Neural crest cell (in vitro differentiated cells): ENCODE results near the gene KMT2B. TPM values are rescaled to one million over a fixed set of nuclear protein-coding genes. Genes with fewer than 3 reads are reported as not detected.

ENCODE experiments used
- DNase-seq: peaks from one replicate; pipeline ENCODE4 v3.0.0; 2021; ENCODE audit warnings: low read depth, mixed read lengths, low spot score
- H3K27ac Mint-ChIP-seq: one replicate; pipeline ENCODE4 v1.8.0; 2021; ENCODE audit warnings: mild to moderate bottlenecking, mixed read lengths; ENCODE audit not compliant: unreplicated experiment
- H3K27me3 Mint-ChIP-seq: 2 replicates; pipeline ENCODE4 v1.8.0; 2021; ENCODE audit warnings: low read depth, mild to moderate bottlenecking, mixed read lengths
- H3K36me3 Mint-ChIP-seq: 2 replicates; pipeline ENCODE4 v1.8.0; 2021; ENCODE audit warnings: low read depth, mild to moderate bottlenecking, mixed read lengths
- H3K4me1 Mint-ChIP-seq: 2 replicates; pipeline ENCODE4 v1.8.0; 2021; ENCODE audit warnings: mixed read lengths
- H3K4me3 Mint-ChIP-seq: one replicate; pipeline ENCODE4 v1.8.0; 2021; ENCODE audit warnings: mild to moderate bottlenecking, mixed read lengths
- H3K9me3 Mint-ChIP-seq: 2 replicates; pipeline ENCODE4 v1.8.0; 2021; ENCODE audit warnings: mixed read lengths
- CTCF ChIP-seq: fragments of 200-600 bp; sonication (generic); conservative IDR thresholded peaks from 2 replicates; pipeline ENCODE4 v1.5.0; 2021; ENCODE audit warnings: antibody characterized with exemption, mild to moderate bottlenecking
- total RNA-seq: library from RNA; stranded (reverse); gene quantifications from 2 replicates; pipeline ENCODE4 v1.2.1, GENCODE V29; 2021

KMT2B gene
- total RNA-seq, 1 donor from 2014 or later = 60.1 TPM

- Mint-ChIP-seq H3K27me3 (no peaks in the 10 kb centered on the region), H3K9me3 (no peaks in the 10 kb centered on the region), H3K36me3 (peaks cover 13% of the 10 kb centered on the region), H3K4me1 (no peaks in the 10 kb centered on the region), H3K4me3 (peak overlapping the region; percentile 44), H3K27ac (no peak overlapping the region)
- no peak for TF ChIP-seq CTCF
- no peak for DNase-seq
Observed at GRCh38 chr19:35734889-35735288, 17.1 kb downstream of the KMT2B start.

DNA sequence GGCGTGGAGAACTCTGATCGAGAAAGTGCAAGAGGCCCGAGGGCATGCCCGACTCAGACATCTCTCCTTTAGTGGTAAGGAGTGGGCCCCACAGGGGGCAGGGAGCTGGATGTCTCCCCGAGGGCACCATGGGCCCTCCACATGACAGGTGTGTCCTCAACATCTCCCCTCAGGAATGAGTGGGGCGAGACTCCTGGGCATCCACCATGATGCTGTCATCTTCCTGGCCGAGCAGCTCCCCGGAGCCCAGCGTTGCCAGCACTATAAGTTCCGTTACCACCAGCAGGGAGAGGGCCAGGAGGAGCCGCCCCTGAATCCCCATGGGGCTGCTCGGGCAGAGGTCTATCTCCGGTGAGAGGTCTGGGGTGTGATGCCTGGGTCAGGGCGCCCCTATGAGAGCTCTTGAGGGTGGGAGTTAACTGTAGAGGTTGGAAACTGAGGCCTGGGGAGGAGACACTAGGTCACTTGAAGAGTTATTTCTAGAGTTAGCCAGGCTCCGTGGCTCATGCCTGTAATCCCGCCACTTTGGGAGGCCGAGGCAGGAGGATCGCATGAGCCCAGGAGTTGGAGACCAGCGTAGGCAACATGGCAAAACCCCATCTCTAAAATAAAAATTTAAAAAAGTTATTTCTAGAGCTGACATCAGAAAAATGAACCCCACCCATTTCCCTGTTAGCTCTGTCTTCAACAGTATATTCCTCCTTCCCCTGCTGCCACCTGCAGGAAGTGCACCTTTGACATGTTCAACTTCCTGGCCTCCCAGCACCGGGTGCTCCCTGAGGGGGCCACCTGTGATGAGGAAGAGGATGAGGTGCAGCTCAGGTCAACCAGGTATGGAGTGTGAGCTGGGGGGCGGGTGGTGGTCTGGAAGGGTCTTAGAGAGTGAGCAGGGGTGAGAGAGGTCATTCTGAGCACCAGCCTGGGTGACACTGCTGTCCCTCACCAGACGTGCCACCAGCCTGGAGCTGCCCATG, 19.4 kb downstream of the KMT2B start:
- Mint-ChIP-seq H3K4me3 (peak overlapping the region; percentile 61), H3K4me1 (peaks cover 11% of the 10 kb centered on the region), H3K27me3 (peaks cover 4% of the 10 kb centered on the region), H3K36me3 (peaks cover 9% of the 10 kb centered on the region), H3K27ac (no peak overlapping the region), H3K9me3 (no peaks in the 10 kb centered on the region)
- peak; percentile 34 for TF ChIP-seq CTCF
- DNase-seq = no peak

- TF ChIP-seq CTCF = no peak
- Mint-ChIP-seq H3K9me3 (no peaks in the 10 kb centered on the region), H3K4me1 (peaks cover 15% of the 10 kb centered on the region), H3K36me3 (peaks cover 10% of the 10 kb centered on the region), H3K4me3 (peak overlapping the region; percentile 89), H3K27ac (no peak overlapping the region), H3K27me3 (peaks cover 4% of the 10 kb centered on the region)
- no peak for DNase-seq
Observed at GRCh38 chr19:35738021-35738886, 20.5 kb downstream of the KMT2B start.

DNA sequence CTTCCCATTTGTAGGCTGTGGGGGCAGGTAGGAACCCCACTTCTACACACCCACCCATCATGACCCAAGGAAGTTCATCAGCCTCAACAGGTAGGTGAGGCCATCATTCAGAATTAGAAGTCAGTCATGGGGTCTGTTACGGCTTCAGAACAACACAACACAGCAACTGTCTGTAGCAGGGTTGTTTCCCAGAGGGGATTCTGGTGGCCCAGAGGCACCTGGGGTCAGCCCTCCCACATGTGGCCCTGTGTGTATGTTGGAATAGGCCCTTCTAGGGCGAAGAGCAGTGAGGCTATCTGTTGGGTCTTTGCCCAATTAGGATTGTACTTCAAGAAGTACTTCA, 21.1 kb downstream of the KMT2B start:
- Mint-ChIP-seq H3K9me3 (no peaks in the 10 kb centered on the region), H3K4me1 (peaks cover 15% of the 10 kb centered on the region), H3K27me3 (peaks cover 4% of the 10 kb centered on the region), H3K27ac (no peak overlapping the region), H3K36me3 (peaks cover 10% of the 10 kb centered on the region), H3K4me3 (peak overlapping the region; percentile 89)
- no peak for TF ChIP-seq CTCF
- DNase-seq = no peak

- DNase-seq = no peak
- H3K27ac Mint-ChIP-seq = no peak overlapping the region
- peaks cover 19% of the 10 kb centered on the region for H3K4me1 Mint-ChIP-seq
- no peak for TF ChIP-seq CTCF
- no peaks in the 10 kb centered on the region for H3K9me3 Mint-ChIP-seq
- peak overlapping the region; percentile 89 for H3K4me3 Mint-ChIP-seq
- peaks cover 4% of the 10 kb centered on the region for H3K27me3 Mint-ChIP-seq
- H3K36me3 Mint-ChIP-seq = peaks cover 7% of the 10 kb centered on the region
Observed at GRCh38 chr19:35739275-35740107, 21.7 kb downstream of the KMT2B start.
